Endometrial microvascular endothelial cells (primary cell): ENCODE results near the gene PAK4. TPM values are rescaled to one million over a fixed set of nuclear protein-coding genes. Genes with fewer than 3 reads are reported as not detected.
"Not testable (repeated sequence)": the region's sequence is repeated elsewhere in the genome, so short reads cannot be mapped to it uniquely, and the experiment has no call there.

ENCODE experiments used
- in situ Hi-C: cut with HindIII; loops from 2 replicates; pipeline ENCODE4 v1.10.0; 2017; ENCODE audit warnings: low sequenced_read_pairs, low pct_unique_long_range_greater_than_20kb; ENCODE audit errors: inconsistent ontology term
- total RNA-seq: library from RNA; depleted of rRNA; stranded (reverse); fragments of >200 nt; gene quantifications from one replicate; pipeline ENCODE4 v1.2.3, GENCODE V29; 2015; ENCODE audit errors: inconsistent ontology term

PAK4 gene
- 17.9 TPM for total RNA-seq

- in situ Hi-C loops, result no loop called here
These were observed at the start of gene PAK4 for GRCh38 chr19:39125554-39126311. Gene PAK4, plus strand, starts transcription at chr19:39125786. Its CDS starts 43,768 bp downstream, at chr19:39169554.

GRCh38 chr19:39077323-39077722 lies 48.3 kb upstream of the PAK4 start:
- in situ Hi-C loops, result no loop called here

GRCh38 chr19:39078436-39079200 lies 47.0 kb upstream of the PAK4 start:
- in situ Hi-C loops, result no loop called here

GRCh38 chr19:39080431-39080830 lies 45.2 kb upstream of the PAK4 start:
- in situ Hi-C loops, result no loop called here

DNA sequence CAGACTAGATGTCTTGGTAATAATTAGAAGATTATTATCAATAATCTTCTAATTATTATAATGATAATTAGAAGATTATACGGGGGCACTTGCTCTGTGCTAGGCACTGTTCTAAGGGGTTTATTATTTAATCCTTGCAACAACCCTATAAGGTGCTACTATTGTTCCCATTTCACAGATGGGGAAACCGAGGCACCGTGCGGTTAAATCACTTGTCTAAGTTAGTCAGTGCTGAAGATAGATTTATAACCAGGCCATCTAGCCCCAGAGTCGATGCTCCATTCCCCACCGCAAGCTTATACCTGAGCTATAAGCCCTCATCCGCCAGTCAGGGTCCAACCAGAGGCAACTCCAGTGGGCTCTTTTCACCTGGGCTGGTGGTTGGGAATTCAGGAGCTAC lies 43.4 kb upstream of the PAK4 start:
- in situ Hi-C loops, result no loop called here

- in situ Hi-C loops, result no loop called here
These were observed 42.6 kb upstream of the PAK4 start for GRCh38 chr19:39082745-39083598.

DNA sequence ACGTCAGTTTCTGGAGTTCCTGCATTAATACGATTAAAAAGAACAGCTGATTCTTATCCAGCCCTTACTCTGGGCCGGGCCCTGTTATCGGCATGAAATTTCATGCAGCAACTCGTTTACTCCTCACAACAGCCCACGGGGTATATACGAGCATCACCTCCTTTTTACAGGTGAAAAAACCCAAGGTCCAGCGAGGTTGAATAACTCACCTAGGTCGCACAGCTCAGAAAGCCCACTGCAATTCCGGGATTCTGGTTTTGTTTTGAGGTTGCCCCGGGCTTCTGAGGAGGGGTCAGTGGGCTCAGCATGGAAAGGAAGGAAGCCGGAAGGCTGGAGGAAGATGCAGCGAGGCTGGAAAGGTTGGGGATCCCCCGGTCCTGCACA lies 42.0 kb upstream of the PAK4 start:
- in situ Hi-C loops, result no loop called here

DNA sequence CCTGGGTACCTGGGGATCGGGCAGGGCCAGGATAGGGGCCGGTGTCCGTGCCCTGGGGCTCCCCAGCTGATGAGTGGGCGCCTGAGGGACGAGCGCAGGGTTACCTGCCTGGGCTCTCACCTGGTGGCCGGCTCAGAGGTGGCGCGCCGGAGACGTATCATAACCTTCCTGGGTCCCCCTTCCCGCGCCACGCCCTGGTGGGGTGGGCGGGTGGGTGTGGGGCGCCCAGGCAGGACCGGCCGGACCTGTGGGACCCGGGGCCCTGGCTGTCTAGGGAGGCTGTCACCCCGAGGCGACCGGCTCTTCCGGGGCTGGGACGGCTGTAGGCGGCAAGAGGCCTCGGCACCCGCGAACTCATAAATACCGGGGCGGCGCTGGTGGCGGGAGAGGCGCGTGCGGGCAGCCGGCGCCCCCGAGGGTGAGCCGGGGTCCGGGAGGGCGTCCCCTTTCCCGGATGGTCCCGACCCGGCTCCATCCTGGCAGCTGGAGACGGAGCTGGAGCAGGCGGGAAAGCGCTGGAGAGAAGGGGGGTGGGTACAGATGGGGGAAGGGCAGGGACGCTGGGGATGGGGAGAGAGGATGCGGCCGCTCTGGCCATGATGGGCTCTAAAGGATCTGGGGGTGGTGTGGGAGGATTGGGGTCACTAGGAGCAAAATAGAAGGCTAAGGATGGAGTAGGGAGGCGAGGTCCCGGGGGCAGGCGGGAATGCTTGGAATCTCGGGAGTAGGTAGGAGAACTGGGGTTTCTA lies 41.4 kb upstream of the PAK4 start, which contains the start of gene ACP7:
TSS of gene ACP7 (plus strand) at position 386 of the 749 bp plus-strand sequence. CDS start 902 bp downstream, outside the sequence.
- in situ Hi-C loops, result no loop called here

- in situ Hi-C loops, result no loop called here
These were observed 40.9 kb upstream of the PAK4 start for GRCh38 chr19:39084732-39085080.

GRCh38 chr19:39085392-39085791 lies 40.2 kb upstream of the PAK4 start:
- in situ Hi-C loops, result no loop called here

- in situ Hi-C loops, result no loop called here
These were observed 39.2 kb upstream of the PAK4 start for GRCh38 chr19:39086386-39086785.

DNA sequence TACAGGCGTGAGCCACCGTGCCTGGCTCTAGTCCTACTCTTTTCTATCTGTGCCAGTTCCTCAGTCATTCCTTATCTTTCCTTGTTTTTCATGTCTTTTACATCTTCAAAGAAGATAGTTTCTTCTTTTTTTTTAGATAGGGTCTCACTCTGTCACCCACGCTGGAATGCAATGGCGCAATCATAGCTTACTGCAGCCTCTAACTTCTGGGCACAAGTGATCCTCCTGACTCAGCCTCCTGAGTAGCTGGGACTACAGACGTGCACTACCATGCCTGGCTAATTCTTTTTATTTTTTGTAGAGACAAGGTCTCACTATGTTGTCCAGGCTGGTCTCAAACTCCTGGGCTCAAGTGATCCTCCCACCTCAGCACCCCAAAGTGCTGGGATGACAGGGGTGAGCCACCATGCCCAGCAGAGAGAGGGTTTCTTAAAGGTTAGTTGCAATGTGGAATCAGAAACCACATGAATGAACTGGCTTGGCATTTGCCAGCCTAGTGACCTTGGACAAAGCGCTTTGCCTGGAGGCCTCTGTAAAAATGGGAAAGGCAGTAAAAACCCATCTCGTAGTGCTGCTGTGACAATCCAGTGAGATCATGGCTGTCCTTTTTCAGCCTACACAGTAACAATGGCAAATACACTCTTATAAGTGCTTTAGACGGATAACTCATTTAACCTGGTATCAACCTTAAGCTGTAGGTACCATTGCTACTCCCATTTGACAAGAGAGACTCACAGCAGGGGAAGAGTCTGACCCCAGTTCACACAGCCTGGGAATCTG lies 37.5 kb upstream of the PAK4 start:
- in situ Hi-C loops, result no loop called here

DNA sequence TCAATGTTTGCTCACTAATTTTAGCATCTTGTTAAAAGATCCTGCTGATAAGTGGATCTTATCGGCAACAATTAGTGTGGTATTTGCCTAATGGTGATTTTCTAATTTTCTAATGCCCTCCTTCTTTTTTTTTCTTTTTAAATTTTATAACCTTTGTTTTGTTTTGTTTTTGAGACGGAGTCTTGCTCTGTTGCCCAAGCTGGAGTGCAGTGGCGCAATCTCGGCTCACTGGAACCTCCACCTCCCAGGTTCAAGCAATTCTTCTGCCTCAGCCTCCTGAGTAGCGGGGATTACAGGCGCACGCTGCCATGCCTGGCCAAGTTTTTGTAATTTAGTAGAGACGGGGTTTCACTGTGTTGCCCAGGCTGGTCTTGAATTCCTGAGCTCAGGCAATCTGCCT lies 35.6 kb upstream of the PAK4 start:
- in situ Hi-C loops, result not testable (repeated sequence)

GRCh38 chr19:39090881-39091280 lies 34.7 kb upstream of the PAK4 start:
- in situ Hi-C loops, result no loop called here

- in situ Hi-C loops, result not testable (repeated sequence)
These were observed 29.6 kb upstream of the PAK4 start for GRCh38 chr19:39095799-39096540.

GRCh38 chr19:39097299-39097698 lies 28.3 kb upstream of the PAK4 start:
- in situ Hi-C loops, result no loop called here

- in situ Hi-C loops, result no loop called here
These were observed 27.9 kb upstream of the PAK4 start for GRCh38 chr19:39097721-39098120.
